Medulla oblongata (tissue), 1 donor: ENCODE data around the gene APOB.

Source experiments
- DNase-seq: peaks from one replicate; pipeline ENCODE4 v3.0.0-alpha.2; 2015; ENCODE audit errors: extremely low spot score

The APOB gene

DNA sequence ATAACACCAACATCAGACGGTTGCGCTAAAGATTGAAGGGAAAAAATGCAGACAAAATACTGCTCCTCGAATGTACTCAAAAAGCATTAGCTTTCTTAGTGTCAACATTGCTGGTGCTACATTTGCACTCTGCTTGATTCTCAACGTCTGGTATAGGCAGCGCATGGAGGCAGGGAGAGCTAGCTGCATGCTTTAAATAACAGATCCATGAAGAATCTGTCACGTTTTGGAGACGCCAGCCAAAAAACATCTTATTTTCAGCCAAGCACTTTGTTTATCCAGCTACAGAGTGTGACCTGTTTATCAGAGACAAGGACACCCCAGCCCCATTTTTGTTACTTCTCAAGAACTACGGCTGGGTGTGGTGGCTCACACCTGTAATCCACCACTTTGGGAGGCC, 59.5 kb downstream of the APOB start:
- no peak for DNase-seq

DNA sequence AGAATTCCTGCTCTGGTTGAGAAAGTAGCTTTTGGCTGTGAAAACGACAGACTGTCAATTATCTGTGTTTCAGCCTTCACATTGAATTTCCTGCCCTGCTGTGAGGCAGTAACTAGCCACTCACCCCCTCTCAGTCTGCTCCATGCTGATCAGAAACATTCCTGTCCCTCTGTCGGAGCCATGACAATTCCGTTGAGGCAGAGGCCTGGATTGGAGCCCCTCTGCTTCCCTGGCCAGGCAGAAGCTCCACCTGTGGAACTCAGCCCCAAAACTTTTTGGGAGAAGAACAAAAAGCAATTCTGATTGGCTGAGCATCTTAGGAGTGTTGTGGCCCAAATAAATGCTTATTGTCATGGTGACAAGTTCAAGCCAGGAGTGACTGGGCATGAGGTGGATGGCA, 60.0 kb downstream of the APOB start:
- no peak for DNase-seq

DNA sequence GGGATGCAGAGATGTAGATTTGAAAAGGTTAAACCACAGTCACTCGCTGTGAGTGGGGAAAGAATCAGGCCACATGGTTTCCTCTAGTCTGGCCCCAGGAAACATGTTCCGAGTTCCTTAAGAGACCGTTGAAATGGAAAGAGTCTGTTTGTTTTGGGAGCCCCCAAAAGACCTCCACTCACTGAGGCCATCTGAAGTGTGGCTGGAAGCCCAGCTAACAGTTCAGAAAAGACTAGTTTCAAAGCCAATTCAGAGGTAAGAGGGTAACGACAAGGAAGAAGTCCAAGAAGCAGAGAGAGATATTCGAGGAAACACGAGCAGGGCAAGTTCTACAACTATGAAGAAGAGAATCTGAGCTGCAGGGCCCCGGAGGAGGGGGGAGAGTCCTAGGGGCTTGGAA, 61.0 kb downstream of the APOB start:
- no peak for DNase-seq

DNA sequence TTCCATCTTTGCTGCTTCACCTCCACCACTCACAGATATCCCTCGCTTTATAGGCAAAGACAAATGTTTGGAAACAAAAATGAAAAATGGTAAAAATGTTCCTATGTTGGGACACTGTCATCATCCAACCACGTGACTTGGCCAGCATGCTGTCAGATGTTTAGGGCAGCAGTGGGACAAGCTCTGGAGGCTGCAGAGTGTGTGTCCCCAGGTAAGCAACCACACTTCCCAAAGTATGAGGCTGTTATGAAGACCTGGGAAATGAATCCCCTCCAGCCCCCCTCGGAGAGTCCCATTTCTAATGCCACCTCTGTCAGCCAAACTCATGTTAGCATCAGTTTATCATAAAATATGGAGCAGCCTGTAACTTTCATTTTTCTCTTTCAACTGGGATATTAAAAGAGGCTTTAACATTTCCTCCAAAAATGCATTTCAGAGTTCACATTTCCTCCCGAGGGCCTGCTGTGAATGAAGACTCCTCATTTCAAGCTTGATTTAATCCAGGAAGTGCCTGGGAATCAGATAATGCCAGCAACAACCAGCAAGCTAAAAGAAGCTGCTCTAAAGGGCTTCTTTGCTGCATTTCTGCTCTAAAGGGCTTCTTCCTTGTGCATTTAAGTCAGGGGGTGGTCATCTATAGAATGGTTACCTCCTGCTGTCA, 66.2 kb downstream of the APOB start:
- no peak for DNase-seq

DNA sequence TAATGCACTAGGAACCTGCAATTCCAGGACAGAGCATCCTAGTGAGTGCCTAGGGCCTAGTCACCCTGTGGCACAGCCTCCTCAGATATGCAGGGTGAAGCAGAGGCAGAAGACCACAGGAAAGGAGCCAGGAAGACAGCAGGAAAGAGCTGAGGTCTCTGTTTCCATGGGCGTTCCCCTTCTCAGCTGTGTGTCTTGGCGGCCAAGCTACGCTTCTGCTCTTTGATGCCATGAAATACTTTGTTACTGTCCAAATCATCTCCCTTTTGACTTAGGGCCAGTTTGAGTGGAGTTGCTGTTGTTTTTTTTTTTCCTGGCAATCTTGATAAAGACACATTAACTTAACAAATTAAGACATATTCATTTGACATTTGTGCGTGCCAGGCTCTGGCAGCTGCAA, 67.3 kb downstream of the APOB start:
- no peak for DNase-seq

DNA sequence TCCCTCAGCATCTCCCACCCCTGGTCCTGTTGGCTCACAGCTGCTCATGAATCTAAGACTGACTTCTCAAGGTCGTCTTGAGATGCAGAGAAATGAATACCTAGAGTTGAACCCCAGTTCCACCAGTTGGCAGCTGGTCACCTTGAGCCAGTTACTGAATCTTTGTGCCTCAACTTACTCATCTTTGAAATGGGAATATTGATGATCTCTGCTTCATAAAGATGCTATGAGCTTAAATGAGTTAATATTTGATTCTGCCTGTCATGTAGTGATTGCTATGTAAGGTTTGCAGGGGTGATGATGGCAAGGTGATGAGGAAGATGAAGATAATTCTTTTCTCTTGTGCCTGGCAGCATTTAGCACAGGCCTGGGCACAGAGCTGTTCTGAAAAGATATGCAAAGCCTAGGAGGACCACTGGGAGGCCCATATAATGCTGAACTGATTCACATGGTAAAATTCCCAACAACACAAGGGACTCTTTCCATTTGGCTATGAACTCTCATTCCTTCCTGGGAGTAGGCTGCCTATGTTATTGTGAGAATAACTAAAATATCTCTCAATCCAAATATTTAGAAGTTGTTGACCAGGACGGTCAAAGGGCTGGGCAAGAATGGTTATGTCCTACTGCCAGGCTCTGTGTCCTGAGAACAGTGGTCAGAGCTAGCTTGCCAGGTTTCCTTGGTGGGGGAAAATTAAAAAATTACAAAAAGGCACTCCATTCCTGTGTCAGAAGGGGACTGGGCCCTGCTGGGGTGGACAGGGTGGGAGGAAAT, 70.9 kb downstream of the APOB start:
- DNase-seq: no peak

DNA sequence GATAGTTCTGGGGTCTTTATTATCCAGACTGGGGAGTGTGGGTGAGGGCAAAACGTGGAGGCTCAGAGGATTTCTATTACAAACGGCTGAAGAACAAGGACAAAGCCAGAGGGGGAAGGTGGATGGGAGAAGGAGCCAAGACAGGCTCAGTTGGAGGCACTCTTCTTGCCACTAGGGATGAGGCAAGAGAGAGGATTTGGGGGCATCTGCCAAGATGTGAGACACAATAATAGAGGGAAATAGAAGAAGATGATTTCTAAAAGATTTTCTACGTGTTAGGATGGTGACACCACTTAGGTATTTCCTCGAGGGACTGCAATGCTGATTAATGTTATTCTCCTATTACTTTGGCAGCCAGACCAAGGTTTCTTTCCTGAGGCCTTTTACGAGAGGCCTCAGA, 71.8 kb downstream of the APOB start:
- peak; percentile 47 for DNase-seq

DNA sequence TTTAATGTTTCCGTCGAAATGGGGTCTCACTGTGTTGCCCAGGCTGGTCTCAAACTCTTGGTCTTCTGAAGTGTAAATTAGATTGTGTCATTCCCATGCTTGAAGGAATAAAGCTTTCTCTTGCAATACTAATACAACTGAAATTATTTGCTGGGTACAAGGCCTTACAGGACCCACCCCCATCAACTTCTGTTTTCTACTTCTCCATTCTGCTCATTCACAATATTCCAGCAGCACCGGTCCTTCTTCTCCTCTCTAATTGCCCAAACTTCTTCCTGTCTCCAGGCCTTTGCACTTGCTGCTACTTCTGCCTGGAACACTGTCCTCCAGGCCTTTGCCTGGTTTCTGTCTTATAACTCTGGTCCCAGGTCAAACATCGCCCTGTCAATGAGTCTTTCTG, 73.8 kb downstream of the APOB start:
- no peak for DNase-seq

DNA sequence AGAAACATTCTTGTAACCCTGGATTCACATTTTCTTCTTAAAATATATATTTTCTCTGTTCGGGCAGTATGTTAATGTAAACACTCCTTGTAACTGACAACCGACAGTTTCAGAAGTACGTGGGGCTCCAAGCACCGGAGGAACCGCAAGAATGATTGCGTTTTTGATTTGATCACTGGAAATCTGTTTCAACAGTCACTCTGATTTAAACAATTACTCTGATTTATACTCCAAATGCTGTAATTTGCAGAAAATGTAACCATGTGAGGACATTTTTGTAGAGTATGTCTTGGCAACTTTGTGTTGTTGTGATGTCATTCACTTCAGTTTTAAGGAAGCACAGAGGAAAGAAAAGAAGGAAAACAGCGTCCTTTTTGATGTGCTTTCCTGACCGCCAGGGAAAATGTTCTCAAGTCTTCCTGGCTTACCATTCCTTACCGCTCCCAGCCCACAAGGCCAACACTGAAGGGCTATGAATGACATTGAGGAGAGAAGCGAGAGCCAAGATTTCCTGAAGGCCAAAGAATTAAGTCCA, 77.7 kb downstream of the APOB start:
- DNase-seq: no peak

DNA sequence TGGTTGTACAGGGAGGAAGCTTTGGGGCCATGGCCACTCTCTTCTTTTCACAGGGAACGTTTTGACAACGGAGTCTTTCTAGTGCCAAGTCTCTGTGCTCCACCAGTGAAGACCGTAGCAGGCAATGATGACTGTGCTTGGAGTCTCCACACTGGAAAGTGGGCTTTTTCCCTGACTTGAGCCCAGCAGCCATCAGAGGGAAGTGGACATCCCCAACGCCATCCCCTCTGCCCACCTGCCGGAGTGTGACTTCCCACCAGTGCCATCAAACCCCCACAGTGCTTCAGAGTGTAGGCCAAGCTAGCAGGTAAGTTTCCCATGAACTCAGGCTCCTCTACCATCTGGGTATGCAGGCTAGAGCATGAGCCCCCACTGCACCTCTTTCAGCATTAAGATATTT, 78.7 kb downstream of the APOB start:
- DNase-seq: no peak

DNA sequence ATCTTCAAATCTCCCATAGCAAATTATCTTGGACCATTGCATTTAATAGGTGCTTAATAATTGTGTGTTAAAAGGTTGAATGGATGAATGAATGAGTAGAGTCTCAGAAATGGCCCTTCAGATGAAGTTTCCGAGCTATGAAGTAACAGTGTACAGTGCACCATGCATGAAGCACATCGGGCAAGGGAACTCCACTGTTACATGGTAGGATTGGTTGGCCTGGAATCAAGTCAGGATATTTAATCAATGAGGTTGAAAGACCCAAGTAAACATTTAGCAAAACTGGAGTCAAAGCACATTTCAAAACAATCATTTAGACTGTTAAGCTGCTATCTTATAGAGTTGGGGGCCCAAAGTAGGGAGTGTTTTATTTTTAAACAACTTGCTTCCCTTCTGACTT, 80.0 kb downstream of the APOB start:
- DNase-seq: no peak

DNA sequence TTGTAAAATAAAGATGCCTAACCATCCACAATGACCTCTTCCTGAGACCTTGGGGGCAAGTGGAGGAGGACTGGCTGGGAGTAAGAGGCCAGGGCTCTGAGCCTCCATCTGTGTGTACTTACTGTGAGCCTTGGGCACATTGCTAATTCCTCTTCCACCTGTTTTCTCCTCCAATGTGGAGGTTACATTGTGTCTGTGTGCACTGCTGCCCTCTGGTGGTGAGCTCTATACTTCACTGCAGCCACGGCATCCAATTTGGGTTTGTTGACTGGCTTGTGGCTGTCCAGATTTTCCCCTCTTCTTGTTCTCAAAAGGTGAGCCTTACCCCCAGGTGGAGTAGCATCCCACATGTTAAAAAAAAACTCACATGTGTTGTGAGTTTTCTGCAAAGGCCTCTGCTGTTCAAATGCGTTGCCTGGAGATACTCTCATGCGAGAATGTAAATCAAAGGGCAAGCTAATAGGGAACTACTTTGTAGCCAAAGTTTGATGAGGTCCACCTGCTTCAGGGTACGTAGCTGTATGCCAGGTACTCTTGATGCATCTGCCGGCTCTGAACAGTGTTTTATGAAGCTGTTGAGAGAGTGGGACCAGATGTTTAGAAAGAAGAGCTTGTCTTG, 80.8 kb downstream of the APOB start:
- DNase-seq: peak; percentile 77

DNA sequence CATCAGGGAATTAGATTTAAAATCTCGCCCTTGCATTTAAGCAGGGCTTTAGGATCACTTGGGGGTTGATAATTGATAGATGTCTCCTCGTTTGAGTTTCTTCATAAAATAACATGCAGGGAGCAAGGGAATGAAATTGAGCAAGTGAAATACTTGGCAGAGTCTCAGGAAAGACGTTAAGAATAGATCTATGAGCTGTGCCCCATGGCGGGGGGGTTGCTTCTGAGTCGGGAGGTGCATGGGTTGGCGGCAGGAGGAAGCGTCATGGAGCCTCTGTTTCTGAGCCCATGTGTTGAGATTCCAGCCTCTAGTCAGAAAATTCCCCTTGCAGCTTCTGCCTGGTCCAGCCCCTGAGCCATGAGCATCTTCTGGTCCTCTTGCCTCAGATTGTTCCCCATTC, 82.0 kb downstream of the APOB start:
- DNase-seq: no peak

DNA sequence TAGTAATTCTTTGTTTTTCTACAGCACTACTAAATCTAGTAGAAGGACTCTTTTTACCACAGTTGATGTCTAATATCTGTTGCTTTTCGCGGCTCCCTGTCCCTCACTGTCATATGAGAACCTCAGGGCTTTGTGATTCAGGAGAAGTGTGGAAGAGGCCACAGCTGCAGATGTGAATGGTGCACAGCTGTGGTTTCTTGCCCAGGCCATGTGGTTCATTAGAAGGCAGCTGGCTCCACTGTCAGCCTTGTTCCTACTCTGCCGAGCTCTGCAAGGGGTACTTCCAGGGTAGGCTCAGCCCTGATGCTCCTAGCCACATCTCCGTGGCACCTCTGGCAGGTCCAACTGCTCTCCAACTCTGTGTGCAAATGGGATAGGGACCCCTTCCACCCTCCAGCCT, 83.9 kb downstream of the APOB start:
- DNase-seq: no peak

DNA sequence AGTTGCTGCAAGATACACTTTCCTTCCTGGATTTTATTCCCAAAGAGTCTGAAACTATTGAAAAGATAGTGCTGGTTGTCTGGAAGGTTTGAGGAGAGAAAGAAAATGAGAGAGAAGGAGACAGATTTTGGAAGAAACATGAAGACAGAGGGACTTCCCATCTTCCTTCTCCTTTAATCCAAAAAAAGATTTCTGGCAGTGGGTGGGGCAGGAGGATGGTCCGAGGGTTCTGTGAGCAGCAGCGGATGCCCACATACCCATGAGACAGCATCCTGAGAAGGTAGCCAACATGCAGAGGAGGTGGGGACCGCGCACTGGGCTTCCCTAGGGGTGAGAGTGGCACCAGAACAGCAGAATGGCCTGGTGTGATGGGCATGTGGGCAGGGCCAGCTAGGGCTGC, 84.6 kb downstream of the APOB start:
- DNase-seq: no peak

DNA sequence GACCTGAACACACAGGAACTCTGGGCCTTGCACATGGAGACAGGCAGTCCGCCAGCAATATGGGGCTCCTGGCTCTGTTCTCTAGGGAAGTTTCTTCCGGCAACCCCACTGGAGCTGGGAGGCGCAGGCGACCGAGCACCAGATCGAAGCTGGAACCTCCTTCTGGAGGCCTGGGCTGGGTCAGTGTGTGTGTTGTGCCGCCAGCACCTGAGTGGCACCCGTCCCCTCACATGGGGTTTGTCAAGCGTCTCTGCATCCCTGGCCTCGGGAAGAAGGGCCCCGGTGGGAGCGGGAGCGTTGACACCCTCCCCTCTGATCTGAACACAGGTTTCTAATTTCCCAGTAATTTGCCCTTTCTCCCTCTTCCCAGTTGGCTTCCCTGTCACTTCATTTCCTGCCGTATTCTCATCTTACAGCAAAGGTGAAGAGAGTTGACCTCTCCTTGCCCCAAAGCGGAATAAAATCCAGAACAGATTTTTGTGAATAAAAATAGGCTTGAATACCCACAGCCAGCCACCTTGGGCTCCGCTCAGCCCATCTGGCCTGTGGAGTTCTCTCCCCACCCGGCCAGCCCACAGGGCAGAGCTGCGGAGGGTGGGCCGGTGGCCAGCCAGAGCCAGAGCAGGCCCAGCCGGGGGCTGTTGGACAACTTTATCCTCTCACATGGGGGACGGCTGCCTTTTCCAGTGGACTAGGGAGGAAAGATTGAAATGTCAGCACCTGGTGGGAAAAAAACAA, 85.9 kb downstream of the APOB start:
- DNase-seq: no peak

DNA sequence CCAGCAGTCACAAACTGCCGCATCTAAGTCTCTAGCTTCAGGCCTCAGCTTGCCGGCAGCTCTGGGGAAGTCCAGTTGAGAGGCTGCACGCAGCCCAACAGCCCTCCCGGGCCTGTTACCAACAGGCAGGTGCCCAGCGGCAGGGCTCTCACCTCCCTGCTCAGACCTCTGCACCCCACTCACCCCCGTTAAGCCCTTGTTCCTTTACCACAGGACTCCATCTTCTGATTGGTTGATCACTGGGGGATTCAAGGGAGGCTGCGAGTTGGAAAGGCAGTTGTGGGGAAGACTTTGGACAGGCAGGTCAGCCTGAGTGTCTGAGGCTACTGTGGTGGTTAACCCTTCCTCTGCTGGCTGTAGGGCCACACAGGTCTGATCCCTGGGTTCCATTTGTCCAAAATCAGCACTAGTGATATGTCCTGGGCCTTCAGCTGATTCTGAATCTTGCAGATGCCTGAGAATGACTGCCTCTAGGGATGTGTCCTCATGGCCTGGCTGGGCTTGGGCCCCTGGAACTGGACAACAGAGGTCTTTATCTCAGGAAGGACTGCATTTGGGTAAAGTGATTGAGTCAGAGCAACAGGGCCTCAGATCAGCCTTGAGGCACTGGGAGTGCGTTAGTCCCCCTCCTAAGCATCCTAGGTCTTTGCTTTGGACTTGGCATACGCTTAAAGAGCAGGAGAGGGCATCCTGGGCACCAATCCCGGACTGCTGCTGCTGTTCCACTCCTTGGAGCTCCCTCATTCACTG, 88.4 kb downstream of the APOB start:
- DNase-seq: no peak

DNA sequence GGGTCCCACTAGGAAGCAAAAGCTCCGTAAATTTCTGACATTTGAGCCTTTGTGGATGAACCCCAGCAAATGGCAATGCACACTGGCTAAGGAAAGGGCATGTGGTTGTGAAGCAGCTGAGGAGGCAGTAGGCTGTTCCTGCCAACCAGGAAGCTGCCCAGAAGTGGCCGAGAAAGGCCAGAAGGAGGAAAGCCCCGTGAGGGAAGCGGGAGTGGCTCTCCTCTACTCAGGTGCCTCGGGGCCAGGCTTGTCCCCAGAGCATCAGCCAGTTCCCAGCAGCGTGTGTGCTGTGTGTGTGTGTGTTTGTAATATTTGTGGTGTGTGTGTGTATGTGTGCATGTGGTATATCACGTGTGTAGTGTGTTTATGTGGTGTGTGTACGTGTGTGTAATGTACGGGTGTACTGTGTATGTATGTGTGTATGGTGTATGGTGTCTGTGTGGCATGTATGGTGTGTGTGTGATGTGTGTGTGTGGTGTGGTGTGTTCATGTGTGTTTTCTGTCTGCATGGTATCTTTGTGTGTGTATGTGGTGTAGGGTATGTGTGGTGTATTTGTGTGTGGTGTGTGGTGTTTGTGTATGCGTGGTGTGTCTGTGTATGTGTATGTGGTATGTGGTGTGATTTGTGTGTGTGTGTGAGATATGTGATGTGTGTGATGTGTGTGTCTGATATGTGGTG, 90.6 kb downstream of the APOB start:
- no peak for DNase-seq
